ENCODE results near the gene MRPL34.
"Not testable (repeated sequence)": the region's sequence is repeated elsewhere in the genome, so short reads cannot be mapped to it uniquely, and the experiment has no call there.

Gene MRPL34

GRCh38 chr19:17305517-17306284 lies at the start of gene MRPL34:
Gene MRPL34, plus strand, starts transcription at chr19:17305872. Its CDS starts 21 bp downstream, at chr19:17305893.
- DNase-seq (ENCODE audit: low read depth in 2 of 2, low spot score in 1 of 2), result peak; percentile 79 to 91

GRCh38 chr19:17256130-17256529 lies 49.5 kb upstream of the MRPL34 start:
- no peak for DNase-seq (ENCODE audit: low read depth in 2 of 2, low spot score in 1 of 2)

GRCh38 chr19:17259118-17259780 lies 46.4 kb upstream of the MRPL34 start:
- DNase-seq (ENCODE audit: low read depth in 2 of 2, low spot score in 1 of 2), result no peak

- no peak for DNase-seq (ENCODE audit: low read depth in 2 of 2, low spot score in 1 of 2)
Observed at GRCh38 chr19:17259934-17260333, 45.7 kb upstream of the MRPL34 start.

- DNase-seq (ENCODE audit: low read depth in 2 of 2, low spot score in 1 of 2), result peak; percentile 80
Observed at GRCh38 chr19:17260842-17261325, 44.8 kb upstream of the MRPL34 start.

- DNase-seq (ENCODE audit: low read depth in 2 of 2, low spot score in 1 of 2), result no peak
Observed at GRCh38 chr19:17262557-17262956, 43.1 kb upstream of the MRPL34 start.

- no peak for DNase-seq (ENCODE audit: low read depth in 2 of 2, low spot score in 1 of 2)
Observed at GRCh38 chr19:17263712-17264640, 41.7 kb upstream of the MRPL34 start.

GRCh38 chr19:17264641-17264979 lies 41.1 kb upstream of the MRPL34 start, which contains the start of gene USHBP1:
Gene USHBP1, minus strand, starts transcription at chr19:17264745. Its CDS starts 446 bp downstream, at chr19:17264299.
- DNase-seq (ENCODE audit: low read depth in 2 of 2, low spot score in 1 of 2), result no peak

- DNase-seq (ENCODE audit: low read depth in 2 of 2, low spot score in 1 of 2), result no peak
Observed at GRCh38 chr19:17266026-17266425, 39.6 kb upstream of the MRPL34 start.

- no peak for DNase-seq (ENCODE audit: low read depth in 2 of 2, low spot score in 1 of 2)
Observed at GRCh38 chr19:17266589-17266974, 39.1 kb upstream of the MRPL34 start.

- peak; percentile 71 to 85 for DNase-seq (ENCODE audit: low read depth in 2 of 2, low spot score in 1 of 2)
Observed at GRCh38 chr19:17266975-17267788, 38.5 kb upstream of the MRPL34 start, which contains the start of gene BABAM1. Gene BABAM1, plus strand, starts transcription at chr19:17267443. Its CDS starts 1,364 bp downstream, at chr19:17268807.

- no peak for DNase-seq (ENCODE audit: low read depth in 2 of 2, low spot score in 1 of 2)
Observed at GRCh38 chr19:17268754-17269153, 36.9 kb upstream of the MRPL34 start.

GRCh38 chr19:17274892-17275291 lies 30.8 kb upstream of the MRPL34 start:
- DNase-seq (ENCODE audit: low read depth in 2 of 2, low spot score in 1 of 2), result not testable (repeated sequence)

- DNase-seq (ENCODE audit: low read depth in 2 of 2, low spot score in 1 of 2), result no peak
Observed at GRCh38 chr19:17275441-17276175, 30.1 kb upstream of the MRPL34 start.

GRCh38 chr19:17279436-17279835 lies 26.2 kb upstream of the MRPL34 start:
- no peak for DNase-seq (ENCODE audit: low read depth in 2 of 2, low spot score in 1 of 2)

- DNase-seq (ENCODE audit: low read depth in 2 of 2, low spot score in 1 of 2), result no peak
Observed at GRCh38 chr19:17281391-17282304, 24.0 kb upstream of the MRPL34 start, which contains the start of gene ANKLE1. Gene ANKLE1, plus strand, starts transcription at chr19:17281901. Its CDS starts 20 bp downstream, at chr19:17281921.

- peak; percentile 47 to 64 for DNase-seq (ENCODE audit: low read depth in 2 of 2, low spot score in 1 of 2)
Observed at GRCh38 chr19:17282488-17283125, 23.1 kb upstream of the MRPL34 start.

- DNase-seq (ENCODE audit: low read depth in 2 of 2, low spot score in 1 of 2), result no peak
Observed at GRCh38 chr19:17283504-17283996, 22.1 kb upstream of the MRPL34 start.

All from stimulated activated CD8-positive, alpha-beta memory T cell treated with anti-CD3 and anti-CD28 coated beads, Interleukin-4, amount 100 ng/mL, for 1 hour (primary cell).